DOHH2 (cell line): Measurements from ENCODE around the gene CNIH2.

Experiments used
- H3F3A ChIP-seq: fragments of 200-600 bp; sonication (generic), shearing (Covaris generic); 2 replicates; pipeline ENCODE4 v1.6.0; 2016; ENCODE audit warnings: antibody characterized with exemption, mild to moderate bottlenecking; ENCODE audit not compliant: control insufficient read depth, insufficient read depth
- H3K27ac ChIP-seq: fragments of 200-600 bp; sonication (generic); 2 replicates; pipeline ENCODE4 v1.5.1; 2014; ENCODE audit warnings: low read depth, mild to moderate bottlenecking, low read length, moderate library complexity
- H3K27me3 ChIP-seq: fragments of 200-600 bp; sonication (generic); 2 replicates; pipeline ENCODE4 v1.6.1; 2014; ENCODE audit warnings: mild to moderate bottlenecking, low read length, mixed read lengths; ENCODE audit not compliant: control insufficient read depth
- H3K36me3 ChIP-seq: fragments of 200-600 bp; sonication (generic); 2 replicates; pipeline ENCODE4 v1.6.1; 2014; ENCODE audit warnings: mild to moderate bottlenecking, low read length, moderate library complexity, mixed read lengths; ENCODE audit not compliant: control insufficient read depth
- H3K4me1 ChIP-seq: fragments of 200-600 bp; sonication (generic); 2 replicates; pipeline ENCODE4 v1.6.1; 2014; ENCODE audit warnings: mild to moderate bottlenecking, low read length, mixed read lengths; ENCODE audit not compliant: control insufficient read depth
- H3K4me2 ChIP-seq: fragments of 200-600 bp; sonication (generic); 2 replicates; pipeline ENCODE4 v1.6.0; 2014; ENCODE audit warnings: mild to moderate bottlenecking, low read length, moderate library complexity
- H3K4me3 ChIP-seq: fragments of 200-600 bp; sonication (generic); 2 replicates; pipeline ENCODE4 v1.5.1; 2014; ENCODE audit warnings: mild to moderate bottlenecking, low read length, mixed read lengths
- H3K79me2 ChIP-seq: fragments of 200-600 bp; sonication (generic); 2 replicates; pipeline ENCODE4 v1.6.1; 2014; ENCODE audit warnings: mild to moderate bottlenecking, low read length, mixed read lengths; ENCODE audit not compliant: control insufficient read depth
- H3K9me2 ChIP-seq: fragments of 200-600 bp; sonication (generic); replicated peaks from 2 replicates; pipeline ENCODE4 v1.6.1; 2014; ENCODE audit warnings: mild to moderate bottlenecking, low read length, mixed read lengths; ENCODE audit not compliant: control insufficient read depth
- H3K9me3 ChIP-seq: fragments of 200-600 bp; sonication (generic); 2 replicates; pipeline ENCODE4 v1.6.1; 2014; ENCODE audit warnings: antibody characterized with exemption, low read length, mixed read lengths; ENCODE audit not compliant: control insufficient read depth, insufficient read depth
- H4K20me1 ChIP-seq: fragments of 200-600 bp; sonication (generic); 2 replicates; pipeline ENCODE4 v1.6.0; 2014; ENCODE audit warnings: low read depth, mild to moderate bottlenecking, antibody characterized with exemption, low read length, moderate library complexity; ENCODE audit not compliant: control insufficient read depth, insufficient read depth
- EZH2phosphoT487 ChIP-seq: fragments of 200-600 bp; sonication (generic); IDR thresholded peaks from 2 replicates; pipeline ENCODE4 v1.6.1; 2017; ENCODE audit warnings: borderline replicate concordance, mild to moderate bottlenecking, antibody characterized with exemption, low read length, moderate library complexity, mixed read lengths
- TF ChIP-seq, protein P1 (sequence below): fragments of 200-600 bp; sonication (generic); IDR thresholded peaks from one replicate; pipeline ENCODE4 v1.5.1; 2014; ENCODE audit warnings: antibody characterized with exemption, mild to moderate bottlenecking, low read depth, low read length; ENCODE audit not compliant: poor library complexity, severe bottlenecking

The CNIH2 gene

DNA sequence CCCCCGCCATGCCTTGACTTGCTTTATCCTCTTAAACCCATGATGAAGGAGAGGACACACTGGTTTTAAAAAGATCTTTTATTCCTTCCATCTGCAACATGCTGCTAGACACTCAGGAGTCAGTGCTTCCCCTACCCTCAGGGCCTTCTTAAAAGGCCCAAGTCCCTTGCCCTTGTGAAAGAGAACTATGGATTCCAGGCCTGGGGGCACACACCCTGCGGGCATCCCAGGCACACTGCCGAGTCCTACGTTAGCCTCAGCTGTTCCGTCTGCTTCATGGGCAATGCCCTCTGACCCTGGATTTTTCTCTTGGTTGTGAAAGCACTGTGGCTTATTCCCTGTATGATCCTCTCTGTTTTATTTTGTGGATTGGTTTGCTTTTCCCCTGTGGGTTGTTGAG is 44.7 kb upstream of the CNIH2 start:
- Histone ChIP-seq H3K27ac (no peak overlapping the region), H3K36me3 (peaks cover 36% of the 10 kb centered on the region), H3K27me3 (no peaks in the 10 kb centered on the region), H4K20me1 (no peaks in the 10 kb centered on the region), H3F3A (no peaks in the 10 kb centered on the region; the same call in 1 of the 2 replicates), H3K9me2 (no peaks in the 10 kb centered on the region), H3K4me2 (no peak overlapping the region), H3K9me3 (no peaks in the 10 kb centered on the region), H3K4me1 (no peaks in the 10 kb centered on the region), H3K79me2 (no peaks in the 10 kb centered on the region), H3K4me3 (no peak overlapping the region)
- TF ChIP-seq, protein P1, sequence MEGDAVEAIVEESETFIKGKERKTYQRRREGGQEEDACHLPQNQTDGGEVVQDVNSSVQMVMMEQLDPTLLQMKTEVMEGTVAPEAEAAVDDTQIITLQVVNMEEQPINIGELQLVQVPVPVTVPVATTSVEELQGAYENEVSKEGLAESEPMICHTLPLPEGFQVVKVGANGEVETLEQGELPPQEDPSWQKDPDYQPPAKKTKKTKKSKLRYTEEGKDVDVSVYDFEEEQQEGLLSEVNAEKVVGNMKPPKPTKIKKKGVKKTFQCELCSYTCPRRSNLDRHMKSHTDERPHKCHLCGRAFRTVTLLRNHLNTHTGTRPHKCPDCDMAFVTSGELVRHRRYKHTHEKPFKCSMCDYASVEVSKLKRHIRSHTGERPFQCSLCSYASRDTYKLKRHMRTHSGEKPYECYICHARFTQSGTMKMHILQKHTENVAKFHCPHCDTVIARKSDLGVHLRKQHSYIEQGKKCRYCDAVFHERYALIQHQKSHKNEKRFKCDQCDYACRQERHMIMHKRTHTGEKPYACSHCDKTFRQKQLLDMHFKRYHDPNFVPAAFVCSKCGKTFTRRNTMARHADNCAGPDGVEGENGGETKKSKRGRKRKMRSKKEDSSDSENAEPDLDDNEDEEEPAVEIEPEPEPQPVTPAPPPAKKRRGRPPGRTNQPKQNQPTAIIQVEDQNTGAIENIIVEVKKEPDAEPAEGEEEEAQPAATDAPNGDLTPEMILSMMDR: no peak
- TF ChIP-seq EZH2phosphoT487: no peak

DNA sequence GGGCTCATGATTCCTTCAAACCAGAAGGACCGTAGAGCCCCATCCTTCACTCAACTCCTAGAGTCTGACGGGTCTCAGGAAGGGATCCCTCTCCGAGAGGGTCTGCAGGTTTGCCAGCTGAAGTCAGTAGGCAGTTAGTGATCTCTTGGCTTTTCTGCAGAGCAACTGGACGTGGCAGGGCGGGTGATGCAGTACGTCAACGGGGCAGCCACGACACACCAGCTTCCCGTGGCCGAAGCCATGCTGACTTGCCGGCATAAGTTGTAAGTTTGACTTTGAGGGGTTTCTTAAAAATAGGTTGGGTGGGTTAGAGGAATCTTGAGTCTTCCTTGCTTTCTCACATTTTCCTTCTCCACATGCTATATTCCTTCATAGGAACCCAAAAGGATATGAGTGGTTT is 42.8 kb upstream of the CNIH2 start:
- Histone ChIP-seq H3K4me2 (no peak overlapping the region), H3K9me2 (no peaks in the 10 kb centered on the region), H3K79me2 (no peaks in the 10 kb centered on the region), H3K27ac (no peak overlapping the region), H4K20me1 (no peaks in the 10 kb centered on the region), H3K4me1 (no peaks in the 10 kb centered on the region), H3K36me3 (peaks cover 44% of the 10 kb centered on the region), H3K9me3 (no peaks in the 10 kb centered on the region), H3K27me3 (no peaks in the 10 kb centered on the region), H3K4me3 (no peak overlapping the region), H3F3A (no peaks in the 10 kb centered on the region)
- TF ChIP-seq EZH2phosphoT487: no peak

DNA sequence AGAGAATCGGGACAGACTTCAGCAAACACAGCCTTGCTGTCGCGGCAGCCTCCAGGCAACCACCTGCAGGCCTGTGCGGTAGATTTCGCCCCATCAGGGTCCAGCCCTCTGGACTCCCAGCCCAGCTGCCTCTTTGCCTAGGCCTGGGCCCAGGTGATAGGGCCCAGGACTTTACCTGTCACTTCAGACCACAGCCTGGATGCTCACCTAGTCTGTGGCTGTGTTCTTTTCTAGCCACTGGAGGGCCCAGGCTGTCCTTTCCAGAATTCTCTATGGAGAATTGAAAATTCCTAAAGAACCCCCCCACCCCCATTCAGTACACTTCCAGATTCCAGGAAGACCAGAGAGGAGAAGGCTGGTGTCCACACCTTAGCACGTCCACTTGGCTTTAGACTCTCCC is 40.1 kb upstream of the CNIH2 start:
- H3K9me3 ChIP-seq: no peaks in the 10 kb centered on the region
- H3F3A ChIP-seq: no peaks in the 10 kb centered on the region
- H3K27me3 ChIP-seq: no peaks in the 10 kb centered on the region
- no peaks in the 10 kb centered on the region for H3K4me1 ChIP-seq
- H3K36me3 ChIP-seq: peaks cover 46% of the 10 kb centered on the region
- H3K79me2 ChIP-seq: no peaks in the 10 kb centered on the region
- no peak overlapping the region for H3K4me2 ChIP-seq
- no peaks in the 10 kb centered on the region for H4K20me1 ChIP-seq
- H3K4me3 ChIP-seq: no peak overlapping the region
- TF ChIP-seq, protein P1: no peak
- TF ChIP-seq EZH2phosphoT487: no peak
- H3K27ac ChIP-seq: no peak overlapping the region
- no peaks in the 10 kb centered on the region for H3K9me2 ChIP-seq

DNA sequence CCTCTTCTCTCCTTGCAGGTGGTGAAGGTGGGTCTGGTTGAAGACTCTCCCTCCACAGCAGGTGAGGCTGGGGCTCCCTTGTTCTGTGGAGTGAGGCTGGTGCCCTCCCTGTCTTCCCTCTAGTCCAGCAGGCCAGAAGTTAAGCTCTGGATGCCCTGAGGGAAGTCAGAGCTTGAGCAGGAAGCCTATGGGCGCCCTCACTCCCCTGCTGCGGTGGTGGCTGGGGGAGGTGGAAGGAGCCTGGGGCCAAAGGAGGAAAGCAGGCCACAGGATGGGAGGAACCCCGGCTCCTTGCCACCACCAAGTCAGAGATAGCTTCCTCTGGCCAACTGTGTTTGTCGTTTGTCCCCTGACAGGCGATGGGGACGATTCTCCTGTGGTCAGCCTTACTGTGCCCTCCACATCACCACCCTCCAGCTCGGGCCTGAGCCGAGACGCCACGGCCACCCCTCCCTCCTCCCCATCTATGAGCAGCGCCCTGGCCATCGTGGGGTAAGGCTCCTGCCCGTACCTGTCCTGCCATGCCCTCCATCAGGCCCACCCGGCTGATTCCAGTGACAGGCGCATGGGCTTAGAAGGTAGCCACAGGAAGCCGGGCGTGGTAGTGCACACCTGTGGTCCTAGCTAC is 39.1 kb upstream of the CNIH2 start:
- Histone ChIP-seq H3K27ac (no peak overlapping the region), H3K27me3 (no peaks in the 10 kb centered on the region), H3K79me2 (no peaks in the 10 kb centered on the region), H3F3A (no peaks in the 10 kb centered on the region), H3K9me3 (no peaks in the 10 kb centered on the region), H3K4me1 (no peaks in the 10 kb centered on the region), H4K20me1 (no peaks in the 10 kb centered on the region), H3K9me2 (no peaks in the 10 kb centered on the region), H3K36me3 (peaks cover 39% of the 10 kb centered on the region), H3K4me2 (no peak overlapping the region), H3K4me3 (no peak overlapping the region)
- no peak for TF ChIP-seq EZH2phosphoT487
- TF ChIP-seq, protein P1: no peak
